ENCODE data around the gene PHC3.

Gene PHC3

GRCh38 chr3:170078620-170079281 is 102.8 kb downstream of the PHC3 start:
- DNase-seq (ENCODE audit: low spot score): no peak

DNA sequence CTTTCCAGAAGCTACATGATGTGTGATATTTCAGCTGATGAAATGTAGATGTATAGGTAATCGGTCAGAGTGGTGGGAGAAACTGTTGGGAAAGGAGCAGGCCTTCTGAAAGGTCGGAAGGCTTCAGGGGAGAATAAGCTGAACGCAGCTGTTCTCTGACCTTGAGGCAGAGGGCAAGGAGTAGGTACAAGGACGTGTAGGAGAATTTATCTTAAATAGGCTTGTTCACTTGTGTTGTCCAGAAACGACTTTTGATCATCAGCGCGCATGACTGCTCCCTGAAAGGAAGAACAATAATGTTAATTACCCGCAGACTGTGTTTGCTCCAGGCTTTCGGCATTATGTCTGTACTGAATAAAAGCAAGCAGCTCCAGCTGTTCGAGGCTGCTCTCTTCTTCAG is 104.2 kb downstream of the PHC3 start:
- DNase-seq (ENCODE audit: low spot score): no peak

GRCh38 chr3:170076715-170077238 is 104.8 kb downstream of the PHC3 start:
- no peak for DNase-seq (ENCODE audit: low spot score)

DNA sequence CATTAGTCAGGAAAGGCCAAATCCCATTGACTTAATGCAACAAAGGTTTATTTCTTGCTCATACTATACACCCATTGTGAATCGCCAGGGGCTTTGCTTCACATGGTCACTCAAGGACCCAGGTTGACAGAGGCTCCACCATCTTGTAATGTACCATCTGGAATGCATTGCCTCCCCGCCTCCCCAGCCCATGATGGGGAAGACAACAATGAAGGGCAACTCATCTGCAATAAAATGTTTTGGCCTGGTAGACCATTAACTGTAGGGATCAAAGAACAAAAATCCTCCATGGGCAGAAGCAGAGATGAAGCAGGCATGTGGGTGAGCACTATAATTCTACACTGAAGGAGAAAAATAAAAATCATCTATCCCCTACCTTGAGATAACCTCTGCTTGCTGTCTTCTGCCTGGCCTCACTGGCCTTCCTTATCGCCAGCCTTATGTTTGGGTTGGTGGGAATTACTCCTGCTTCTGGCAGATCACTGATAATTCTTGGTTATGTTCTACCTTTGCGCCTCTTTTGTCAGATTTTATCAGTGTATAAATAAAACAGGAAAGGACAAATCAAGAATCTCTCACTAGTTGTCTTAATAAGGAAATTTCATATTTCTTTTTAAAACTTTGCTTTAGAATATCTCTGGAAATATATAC is 106.0 kb downstream of the PHC3 start:
- no peak for DNase-seq (ENCODE audit: low spot score)

GRCh38 chr3:170064108-170064507 is 117.4 kb downstream of the PHC3 start:
- no peak for DNase-seq (ENCODE audit: low spot score)

DNA sequence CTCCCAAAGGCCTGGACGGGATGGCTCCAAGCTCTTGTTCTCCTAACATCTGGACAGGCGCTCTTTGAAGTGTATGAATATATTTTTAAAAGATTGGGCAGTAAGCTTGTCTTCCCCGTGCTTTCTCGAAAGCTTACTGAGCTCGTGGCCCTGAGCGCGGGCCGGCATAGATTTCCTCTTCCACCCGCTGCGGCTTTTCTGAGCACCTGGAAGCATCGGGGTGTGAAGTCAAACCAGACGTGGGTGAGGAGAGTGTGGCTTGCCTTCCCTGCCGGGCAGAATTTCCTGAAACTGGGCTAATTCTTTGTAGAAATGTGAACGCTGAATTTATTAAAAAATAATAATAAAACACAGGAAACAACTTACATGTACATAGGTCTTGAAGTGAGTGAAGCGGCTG is 117.8 kb downstream of the PHC3 start:
- no peak for DNase-seq (ENCODE audit: low spot score)

- no peak for DNase-seq (ENCODE audit: low spot score)
These were observed 118.8 kb downstream of the PHC3 start for GRCh38 chr3:170062769-170063168.

DNA sequence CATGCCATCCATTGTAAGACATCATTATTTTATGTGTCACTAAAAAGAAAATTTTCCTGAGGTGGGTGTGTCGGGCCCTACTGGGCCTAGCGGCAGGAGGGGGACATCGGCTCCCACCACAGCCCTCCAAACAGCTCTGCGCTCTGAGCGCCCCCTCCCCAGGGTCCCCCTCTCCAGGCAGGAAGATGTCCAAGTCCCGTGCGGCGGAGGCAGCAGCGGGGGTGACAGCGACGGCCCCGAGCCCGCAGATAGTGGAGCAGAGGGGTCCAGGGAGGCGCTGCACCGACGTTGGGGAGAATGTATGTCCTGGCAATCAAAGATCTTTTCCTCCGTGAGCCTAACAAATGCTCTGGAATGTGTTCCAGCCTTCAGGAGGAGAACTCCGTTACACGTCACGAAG is 119.5 kb downstream of the PHC3 start:
- no peak for DNase-seq (ENCODE audit: low spot score)

DNA sequence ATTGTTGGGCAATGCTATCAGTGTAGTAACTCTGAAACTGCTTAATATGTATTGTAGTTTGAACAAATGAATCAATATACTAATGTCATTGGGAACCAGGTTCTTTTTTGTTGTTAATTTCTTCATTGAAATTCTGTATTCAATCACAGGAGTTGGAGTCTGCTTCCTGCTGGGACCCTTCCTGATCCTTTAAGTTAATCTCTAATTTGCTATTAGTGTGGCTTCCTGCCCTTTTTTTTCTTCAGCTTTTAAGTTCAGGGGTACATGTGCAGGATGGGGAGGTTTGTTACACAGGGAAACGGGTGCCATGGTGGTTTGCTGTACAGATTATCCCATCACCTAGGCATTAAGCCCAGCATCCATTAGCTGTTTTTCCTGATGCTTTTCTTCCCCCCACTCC is 122.1 kb downstream of the PHC3 start:
- DNase-seq (ENCODE audit: low spot score): no peak

DNA sequence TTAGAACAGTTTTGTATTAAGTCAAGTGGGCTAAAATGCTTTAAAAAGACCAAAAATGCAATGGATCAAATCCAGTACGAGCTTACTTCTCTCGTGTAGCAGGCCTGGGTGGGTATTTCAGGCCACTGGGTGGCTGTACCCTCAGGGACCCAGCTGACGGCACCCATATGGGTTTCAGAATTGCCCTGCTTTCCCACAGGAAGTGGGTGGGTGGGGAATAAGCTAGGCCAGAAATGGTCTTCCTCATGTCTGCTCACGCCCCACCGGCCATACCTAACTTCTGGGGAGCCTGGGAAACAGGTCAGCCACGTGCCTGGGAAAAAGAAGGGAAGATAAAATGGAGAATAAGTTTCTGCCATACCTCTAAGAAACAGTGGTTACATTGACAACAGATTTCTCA is 123.4 kb downstream of the PHC3 start:
- DNase-seq (ENCODE audit: low spot score): no peak

DNA sequence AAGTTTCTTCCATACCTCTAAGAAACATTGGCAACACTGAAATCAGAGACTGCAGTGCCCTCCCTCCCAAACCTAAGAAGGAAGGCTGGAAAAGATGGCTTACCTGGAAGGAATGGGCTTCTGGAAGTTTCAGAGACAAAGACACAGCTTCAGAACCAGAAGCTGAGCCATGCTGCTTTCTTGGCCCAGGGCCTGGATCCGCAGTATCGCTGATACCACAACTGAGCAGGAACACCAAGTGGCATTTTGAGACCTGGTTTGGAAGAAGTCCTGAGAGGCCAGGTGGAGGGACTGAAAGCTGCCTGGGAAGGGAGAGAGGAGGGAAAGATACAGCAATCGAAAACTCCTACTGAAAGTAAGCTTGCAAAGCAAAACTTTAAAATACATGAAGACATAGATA is 124.0 kb downstream of the PHC3 start:
- no peak for DNase-seq (ENCODE audit: low spot score)

GRCh38 chr3:170056710-170057454 is 124.7 kb downstream of the PHC3 start:
- DNase-seq (ENCODE audit: low spot score): no peak

GRCh38 chr3:170055209-170055608 is 126.3 kb downstream of the PHC3 start:
- DNase-seq (ENCODE audit: low spot score): no peak

DNA sequence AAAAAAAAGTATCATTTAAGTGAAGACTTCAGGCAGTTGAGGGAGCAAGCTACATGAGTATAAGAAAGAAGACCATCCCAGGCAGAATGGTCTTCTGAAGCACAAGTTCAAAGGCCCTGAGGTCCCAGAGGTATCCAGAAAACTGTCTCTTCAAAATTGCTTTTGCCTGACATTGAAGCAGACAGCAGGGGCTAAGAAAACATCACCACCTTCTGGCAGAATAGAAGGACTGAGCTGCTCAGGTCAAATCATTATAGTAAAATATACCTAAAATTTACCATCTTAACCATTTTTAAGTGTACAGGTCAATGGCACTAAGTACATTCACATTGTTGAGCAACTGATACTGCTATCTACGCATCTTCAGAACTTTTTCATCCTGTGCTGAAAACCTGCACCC is 127.3 kb downstream of the PHC3 start:
- no peak for DNase-seq (ENCODE audit: low spot score)

DNA sequence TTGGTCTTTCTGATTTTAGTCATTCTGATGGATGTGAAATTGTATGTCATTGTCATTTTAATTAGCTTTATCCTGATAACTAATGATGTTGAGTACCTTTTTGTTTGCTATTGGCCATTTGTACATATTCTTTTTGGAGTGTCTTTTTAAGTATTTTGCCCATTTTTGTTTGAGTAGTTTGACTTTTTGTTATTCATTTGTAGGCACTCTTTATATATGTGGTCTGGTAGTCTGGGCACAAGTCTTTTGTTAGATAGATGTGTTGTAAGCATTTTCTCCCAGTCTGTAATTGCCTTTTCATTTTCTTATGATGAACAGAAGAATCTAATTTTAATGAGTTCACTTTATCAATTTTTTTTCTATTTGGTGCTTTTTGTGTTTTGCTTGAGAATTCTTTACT is 129.1 kb downstream of the PHC3 start:
- no peak for DNase-seq (ENCODE audit: low spot score)

- no peak for DNase-seq (ENCODE audit: low spot score)
These were observed 130.8 kb downstream of the PHC3 start for GRCh38 chr3:170050753-170051152.

DNA sequence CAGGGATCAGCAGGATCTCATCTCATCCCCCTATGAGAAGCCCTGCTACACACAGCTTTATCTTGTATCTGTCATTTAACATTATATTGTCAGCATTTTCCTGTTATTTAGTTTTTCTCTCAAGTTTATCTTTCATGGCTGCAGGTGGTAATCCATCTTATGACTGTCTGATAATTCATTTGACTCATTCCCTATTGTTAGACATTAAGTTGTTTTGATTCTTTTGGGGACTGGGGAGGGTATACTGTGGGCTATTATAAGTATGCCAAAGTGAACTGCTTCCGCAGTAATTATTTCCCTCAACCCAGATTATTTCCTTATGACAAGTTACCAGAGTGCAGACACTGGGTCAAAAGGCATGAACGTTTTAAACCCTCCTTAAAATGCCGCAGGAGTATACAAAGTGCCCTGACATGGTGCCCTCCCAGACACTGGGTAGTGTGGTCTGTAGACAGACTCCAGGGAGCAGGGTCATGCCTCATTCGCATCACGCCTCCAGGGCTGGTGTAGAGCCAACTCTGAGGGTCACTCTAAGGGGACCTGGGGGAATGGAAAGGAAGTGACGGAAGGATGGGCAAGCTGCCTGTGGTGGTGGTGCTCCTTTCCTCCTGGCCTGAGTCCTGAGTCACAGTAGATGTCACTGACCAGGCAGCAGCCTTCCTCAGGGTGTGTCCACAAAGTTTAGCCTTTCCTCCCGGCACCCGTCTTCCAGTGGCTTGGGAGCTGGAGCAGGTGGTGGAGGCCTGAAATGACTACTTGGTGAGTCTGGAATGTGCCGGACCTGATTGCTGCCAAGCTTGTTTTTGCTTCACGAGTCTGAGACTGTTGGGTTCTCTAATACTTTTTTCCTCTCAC is 132.2 kb downstream of the PHC3 start:
- no peak for DNase-seq (ENCODE audit: low spot score)

GRCh38 chr3:170047133-170047404 is 134.5 kb downstream of the PHC3 start:
- no peak for DNase-seq (ENCODE audit: low spot score)

- DNase-seq (ENCODE audit: low spot score): no peak
These were observed 135.0 kb downstream of the PHC3 start for GRCh38 chr3:170046269-170047132.

GRCh38 chr3:170044795-170045244 is 136.7 kb downstream of the PHC3 start:
- DNase-seq (ENCODE audit: low spot score): no peak

DNA sequence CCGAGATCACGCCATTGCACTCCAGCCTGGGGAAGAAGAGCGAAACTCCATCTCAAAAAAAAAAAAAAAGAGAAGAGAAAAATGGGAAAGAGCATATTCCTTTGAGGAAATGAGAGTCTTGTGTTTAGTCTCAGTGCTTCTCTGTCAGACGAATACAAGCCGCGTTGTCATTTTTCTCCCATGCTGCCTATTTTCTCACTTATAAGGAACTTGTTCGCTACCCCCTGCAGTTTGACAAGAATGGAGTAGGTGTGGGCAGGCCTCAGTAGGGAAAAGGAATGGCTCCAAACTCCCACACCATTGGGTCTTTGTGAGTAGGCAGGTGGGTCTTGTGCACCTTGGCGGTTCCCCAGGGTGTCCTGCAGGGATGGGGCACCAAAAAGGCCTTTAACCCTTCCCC is 137.3 kb downstream of the PHC3 start:
- DNase-seq (ENCODE audit: low spot score): no peak

Data from COLO829 (cell line).